Skeletal muscle satellite cell (primary cell): Measurements from ENCODE around the gene TLCD3B.

ENCODE experiments used
- H3K27me3 ChIP-seq: 2 replicates; pipeline ENCODE4 v1.7.0; 2013; ENCODE audit warnings: low read length; ENCODE audit not compliant: control insufficient read depth, insufficient read depth
- H3K36me3 ChIP-seq: 2 replicates; pipeline ENCODE4 v1.7.0; 2013; ENCODE audit warnings: mild to moderate bottlenecking, control low read depth, low read length; ENCODE audit not compliant: insufficient read depth
- H3K4me1 ChIP-seq: 2 replicates; pipeline ENCODE4 v1.7.0; 2013; ENCODE audit warnings: low read length; ENCODE audit not compliant: control insufficient read depth, insufficient read depth
- H3K4me2 ChIP-seq: 2 replicates; pipeline ENCODE4 v1.7.0; 2013; ENCODE audit warnings: mild to moderate bottlenecking, low read length
- H3K4me3 ChIP-seq: 2 replicates; pipeline ENCODE4 v1.7.0; 2013; ENCODE audit warnings: low read length
- H3K9ac ChIP-seq: 2 replicates; pipeline ENCODE4 v1.7.0; 2013; ENCODE audit warnings: mild to moderate bottlenecking, low read depth, low read length, moderate library complexity
- H3K9me3 ChIP-seq: replicated peaks from 2 replicates; pipeline ENCODE4 v1.7.0; 2013; ENCODE audit warnings: mild to moderate bottlenecking, control low read depth, low read length

Gene TLCD3B

DNA sequence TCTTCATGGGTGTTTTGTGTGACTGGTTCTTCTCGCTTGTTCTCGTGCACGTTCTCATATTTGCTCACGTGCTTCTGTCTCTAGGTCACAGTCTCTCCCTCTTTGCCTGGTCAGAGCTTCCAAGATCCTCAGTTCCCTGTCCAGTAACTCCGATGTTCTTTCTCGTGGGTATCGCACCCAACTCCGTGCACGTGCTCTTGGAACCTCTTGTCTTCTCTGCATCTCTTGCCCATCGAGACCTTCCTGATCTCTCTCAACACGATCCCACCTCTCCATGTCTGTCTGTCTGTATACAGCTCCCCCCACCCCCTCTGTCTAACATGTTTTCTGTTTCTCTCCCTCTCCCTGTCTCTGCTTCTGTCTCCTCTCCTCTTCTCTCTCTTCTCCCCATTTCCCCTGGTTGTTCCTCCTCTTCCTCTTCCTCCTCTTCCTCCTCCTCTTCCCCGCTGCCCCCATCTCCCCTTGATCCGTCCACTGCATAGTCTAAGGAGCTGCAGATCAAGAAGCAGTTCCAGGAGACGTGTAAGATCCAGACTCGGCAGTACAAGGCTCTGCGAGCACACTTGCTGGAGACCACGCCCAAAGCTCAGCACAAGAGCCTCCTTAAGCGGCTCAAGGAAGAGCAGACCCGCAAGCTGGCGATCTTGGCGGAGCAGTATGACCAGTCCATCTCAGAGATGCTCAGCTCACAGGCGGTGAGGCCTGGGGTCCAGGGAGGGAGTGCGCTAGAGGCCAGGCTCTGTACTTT lies 41.8 kb downstream of the TLCD3B start:
- H3K27me3 ChIP-seq = no peaks in the 10 kb centered on the region
- H3K4me3 ChIP-seq = no peak overlapping the region
- no peak overlapping the region for H3K9ac ChIP-seq
- H3K4me2 ChIP-seq = no peak overlapping the region
- peaks cover 85% of the 10 kb centered on the region for H3K36me3 ChIP-seq
- H3K4me1 ChIP-seq = peaks cover under 1% of the 10 kb centered on the region
- no peaks in the 10 kb centered on the region for H3K9me3 ChIP-seq

DNA sequence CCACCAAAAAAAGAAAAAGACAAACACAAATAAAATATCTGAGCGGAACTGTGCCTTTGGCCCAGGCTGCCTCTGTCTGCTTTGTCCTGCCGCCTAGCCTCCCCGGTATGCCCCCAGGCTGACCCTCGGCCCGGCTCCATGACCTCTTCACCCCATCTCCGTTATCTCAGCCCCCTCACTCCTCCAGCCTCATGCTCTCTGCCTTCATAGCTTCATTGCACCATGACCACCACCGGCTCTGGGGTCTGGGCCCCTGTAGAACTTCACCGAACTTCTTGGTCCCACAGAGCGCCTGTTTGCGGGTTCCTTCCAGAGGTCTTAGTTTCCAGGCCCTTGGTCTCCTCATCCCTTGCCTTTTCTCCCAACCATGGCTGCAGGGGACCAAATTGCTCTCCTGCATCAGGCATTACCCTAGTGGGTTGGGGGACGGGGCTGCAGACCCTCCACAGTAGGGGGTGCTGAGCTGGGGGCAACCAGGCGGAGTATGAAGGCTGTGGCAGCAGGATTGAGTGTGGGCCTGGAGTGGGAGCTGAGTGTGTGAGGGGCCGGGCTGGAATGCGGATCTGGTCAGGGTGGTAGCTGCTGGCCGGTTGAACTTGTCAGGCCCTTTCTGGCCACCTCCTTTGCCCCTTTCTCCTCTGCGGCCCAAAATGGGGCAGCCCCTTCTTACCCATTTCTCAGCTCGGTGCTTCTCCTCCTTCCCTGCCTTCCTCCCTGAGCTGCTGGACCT lies 42.6 kb downstream of the TLCD3B start:
- H3K36me3 ChIP-seq = peaks cover 90% of the 10 kb centered on the region
- no peak overlapping the region for H3K9ac ChIP-seq
- no peaks in the 10 kb centered on the region for H3K9me3 ChIP-seq
- H3K4me2 ChIP-seq = no peak overlapping the region
- no peaks in the 10 kb centered on the region for H3K4me1 ChIP-seq
- H3K4me3 ChIP-seq = no peak overlapping the region
- no peaks in the 10 kb centered on the region for H3K27me3 ChIP-seq

DNA sequence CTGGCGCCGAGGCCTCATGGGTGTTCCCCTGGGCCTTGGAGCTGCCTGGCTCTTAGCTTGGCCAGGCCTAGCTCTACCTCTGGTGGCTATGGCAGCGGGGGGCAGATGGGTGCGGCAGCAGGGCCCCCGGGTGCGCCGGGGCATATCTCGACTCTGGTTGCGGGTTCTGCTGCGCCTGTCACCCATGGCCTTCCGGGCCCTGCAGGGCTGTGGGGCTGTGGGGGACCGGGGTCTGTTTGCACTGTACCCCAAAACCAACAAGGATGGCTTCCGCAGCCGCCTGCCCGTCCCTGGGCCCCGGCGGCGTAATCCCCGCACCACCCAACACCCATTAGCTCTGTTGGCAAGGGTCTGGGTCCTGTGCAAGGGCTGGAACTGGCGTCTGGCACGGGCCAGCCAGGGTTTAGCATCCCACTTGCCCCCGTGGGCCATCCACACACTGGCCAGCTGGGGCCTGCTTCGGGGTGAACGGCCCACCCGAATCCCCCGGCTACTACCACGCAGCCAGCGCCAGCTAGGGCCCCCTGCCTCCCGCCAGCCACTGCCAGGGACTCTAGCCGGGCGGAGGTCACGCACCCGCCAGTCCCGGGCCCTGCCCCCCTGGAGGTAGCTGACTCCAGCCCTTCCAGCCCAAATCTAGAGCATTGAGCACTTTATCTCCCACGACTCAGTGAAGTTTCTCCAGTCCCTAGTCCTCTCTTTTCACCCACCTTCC lies 43.5 kb downstream of the TLCD3B start:
- H3K9me3 ChIP-seq = no peaks in the 10 kb centered on the region
- H3K4me1 ChIP-seq = no peaks in the 10 kb centered on the region
- no peak overlapping the region for H3K4me2 ChIP-seq
- H3K9ac ChIP-seq = no peak overlapping the region
- no peaks in the 10 kb centered on the region for H3K27me3 ChIP-seq
- no peak overlapping the region for H3K4me3 ChIP-seq
- peaks cover 90% of the 10 kb centered on the region for H3K36me3 ChIP-seq

- no peak overlapping the region for H3K4me3 ChIP-seq
- H3K9ac ChIP-seq = no peak overlapping the region
- H3K9me3 ChIP-seq = no peaks in the 10 kb centered on the region
- no peaks in the 10 kb centered on the region for H3K27me3 ChIP-seq
- H3K36me3 ChIP-seq = peaks cover 90% of the 10 kb centered on the region
- H3K4me2 ChIP-seq = no peak overlapping the region
- no peaks in the 10 kb centered on the region for H3K4me1 ChIP-seq
Measured at GRCh38 chr16:29986931-29987330, 44.1 kb downstream of the TLCD3B start.

DNA sequence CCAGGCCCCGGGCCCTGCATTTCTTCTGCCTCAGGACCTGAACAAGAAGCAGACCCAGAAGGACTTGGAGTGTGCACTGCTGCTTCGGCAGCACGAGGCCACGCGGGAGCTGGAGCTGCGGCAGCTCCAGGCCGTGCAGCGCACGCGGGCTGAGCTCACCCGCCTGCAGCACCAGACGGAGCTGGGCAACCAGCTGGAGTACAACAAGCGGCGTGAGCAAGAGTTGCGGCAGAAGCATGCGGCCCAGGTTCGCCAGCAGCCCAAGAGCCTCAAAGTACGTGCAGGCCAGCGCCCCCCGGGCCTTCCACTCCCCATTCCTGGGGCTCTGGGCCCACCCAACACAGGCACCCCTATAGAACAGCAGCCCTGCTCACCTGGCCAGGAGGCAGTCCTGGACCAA lies 44.8 kb downstream of the TLCD3B start:
- H3K4me1 ChIP-seq = no peaks in the 10 kb centered on the region
- no peaks in the 10 kb centered on the region for H3K9me3 ChIP-seq
- H3K4me3 ChIP-seq = no peak overlapping the region
- peaks cover 90% of the 10 kb centered on the region for H3K36me3 ChIP-seq
- H3K9ac ChIP-seq = no peak overlapping the region
- no peak overlapping the region for H3K4me2 ChIP-seq
- no peaks in the 10 kb centered on the region for H3K27me3 ChIP-seq

DNA sequence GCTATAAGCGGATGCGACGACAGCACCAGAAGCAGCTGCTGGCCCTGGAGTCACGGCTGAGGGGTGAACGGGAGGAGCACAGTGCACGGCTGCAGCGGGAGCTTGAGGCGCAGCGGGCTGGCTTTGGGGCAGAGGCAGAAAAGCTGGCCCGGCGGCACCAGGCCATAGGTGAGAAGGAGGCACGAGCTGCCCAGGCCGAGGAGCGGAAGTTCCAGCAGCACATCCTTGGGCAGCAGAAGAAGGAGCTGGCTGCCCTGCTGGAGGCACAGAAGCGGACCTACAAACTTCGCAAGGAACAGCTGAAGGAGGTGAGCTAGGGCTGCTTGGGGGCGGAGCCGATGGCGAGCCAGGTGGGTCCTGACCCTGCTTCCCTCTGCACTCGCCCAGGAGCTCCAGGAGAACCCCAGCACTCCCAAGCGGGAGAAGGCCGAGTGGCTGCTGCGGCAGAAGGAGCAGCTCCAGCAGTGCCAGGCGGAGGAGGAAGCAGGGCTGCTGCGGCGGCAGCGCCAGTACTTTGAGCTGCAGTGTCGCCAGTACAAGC lies 45.7 kb downstream of the TLCD3B start:
- H3K9ac ChIP-seq = no peak overlapping the region
- no peak overlapping the region for H3K4me2 ChIP-seq
- no peak overlapping the region for H3K4me3 ChIP-seq
- no peaks in the 10 kb centered on the region for H3K4me1 ChIP-seq
- H3K27me3 ChIP-seq = no peaks in the 10 kb centered on the region
- H3K9me3 ChIP-seq = no peaks in the 10 kb centered on the region
- H3K36me3 ChIP-seq = peaks cover 98% of the 10 kb centered on the region

DNA sequence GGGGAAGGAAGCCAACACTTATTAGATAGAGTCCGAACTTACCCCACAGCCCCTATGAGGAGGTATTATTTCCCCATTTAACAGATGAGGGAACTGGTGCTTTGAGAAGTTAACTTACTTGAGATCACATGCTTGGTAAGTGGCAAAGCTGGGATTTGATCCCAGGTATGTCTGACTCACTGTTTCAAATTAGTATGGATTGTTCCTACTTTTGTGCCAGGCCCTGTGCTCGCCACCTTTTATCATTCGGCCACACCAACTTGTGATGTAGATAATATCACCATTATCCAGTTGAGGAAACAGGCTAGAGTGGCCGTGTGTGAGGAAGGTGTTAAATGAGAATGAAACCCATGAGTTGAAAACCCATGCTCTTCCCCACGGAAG lies 46.3 kb downstream of the TLCD3B start:
- H3K27me3 ChIP-seq = no peaks in the 10 kb centered on the region
- peaks cover 100% of the 10 kb centered on the region for H3K36me3 ChIP-seq
- no peaks in the 10 kb centered on the region for H3K4me1 ChIP-seq
- H3K4me3 ChIP-seq = no peak overlapping the region
- H3K9ac ChIP-seq = no peak overlapping the region
- H3K9me3 ChIP-seq = no peaks in the 10 kb centered on the region
- H3K4me2 ChIP-seq = no peak overlapping the region

- Histone ChIP-seq H3K9ac (no peak overlapping the region), H3K36me3 (peaks cover 100% of the 10 kb centered on the region), H3K4me1 (no peaks in the 10 kb centered on the region), H3K4me2 (no peak overlapping the region), H3K4me3 (no peak overlapping the region), H3K27me3 (no peaks in the 10 kb centered on the region), H3K9me3 (no peaks in the 10 kb centered on the region)
Measured at GRCh38 chr16:29984137-29984763, 46.8 kb downstream of the TLCD3B start.

GRCh38 chr16:29983420-29984136 lies 47.5 kb downstream of the TLCD3B start:
- Histone ChIP-seq H3K36me3 (peaks cover 100% of the 10 kb centered on the region), H3K4me2 (no peak overlapping the region), H3K4me1 (no peaks in the 10 kb centered on the region), H3K4me3 (no peak overlapping the region), H3K9ac (no peak overlapping the region), H3K27me3 (no peaks in the 10 kb centered on the region), H3K9me3 (no peaks in the 10 kb centered on the region)

- Histone ChIP-seq H3K9ac (no peak overlapping the region), H3K27me3 (no peaks in the 10 kb centered on the region), H3K4me3 (no peak overlapping the region), H3K36me3 (peaks cover 100% of the 10 kb centered on the region), H3K9me3 (no peaks in the 10 kb centered on the region), H3K4me2 (no peak overlapping the region), H3K4me1 (no peaks in the 10 kb centered on the region)
Measured at GRCh38 chr16:29982560-29983419, 48.3 kb downstream of the TLCD3B start.
